ENCODE results near the gene ADCK2. TPM values are rescaled to one million over a fixed set of nuclear protein-coding genes. Genes with fewer than 3 reads are reported as not detected.

The ADCK2 gene
- total and polyA plus RNA-seq, 2 donors (not counting 3 experiments of a cell fraction or from before 2014, with no cell fraction given), result 10.3 to 13.3 TPM

GRCh38 chr7:140722254-140722653, 49.5 kb downstream of the ADCK2 start:
- CTCF ChIA-PET, result interaction anchor here (2.0 kb wide), 1 partner anchor 811 kb away, joined by 8 read pairs; no protein-coding TSS in a partner anchor
- intact Hi-C loops (cut with micrococcal nuclease) (no loop called here), dilution Hi-C loops (cut with MboI; ENCODE audit: extremely low pct_ligation_motif_present, low sequenced_read_pairs) (no loop called here)
- Histone ChIP-seq H3K9me1 (replicated peaks; ENCODE audit: control insufficient read depth, extremely low read depth, insufficient read depth, low read length) (no peaks in the 10 kb centered on the region), H3K36me3 (ENCODE audit: control insufficient read depth in 2 of 2, extremely low read depth in 1 of 2, insufficient read depth in 2 of 2, low read length in 2 of 2) (no peaks in the 10 kb centered on the region), H4K20me1 (replicated peaks; ENCODE audit: control insufficient read depth, extremely low read depth, insufficient read depth, low read length) (no peaks in the 10 kb centered on the region), H3K9ac (replicated peaks; ENCODE audit: extremely low read depth, insufficient read depth, low read length) (no peak overlapping the region), H3K9me3 (replicated peaks; ENCODE audit: control insufficient read depth, insufficient read depth, low read length) (no peaks in the 10 kb centered on the region), H3K27me3 (ENCODE audit: control insufficient read depth in 2 of 2, insufficient read depth in 2 of 2, low read length in 2 of 2) (no peaks in the 10 kb centered on the region), H3K4me3 (replicated peaks in 1 of 3; ENCODE audit: insufficient read depth in 1 of 3, low read depth in 1 of 3, low read length in 3 of 3) (no peak overlapping the region), H3K4me1 (ENCODE audit: control insufficient read depth, extremely low read depth, insufficient read depth, low read length) (peaks cover 8% of the 10 kb centered on the region), H2AFZ (ENCODE audit: low read depth, low read length) (no peak overlapping the region), H3K27ac (ENCODE audit: insufficient read depth, low read depth, low read length) (no peak overlapping the region), H3K79me2 (ENCODE audit: control insufficient read depth, insufficient read depth, low read length) (no peaks in the 10 kb centered on the region), H3K4me2 (ENCODE audit: insufficient read depth, low read length) (no peak overlapping the region)
- no peak for FAIRE-seq
- no peak for DNase-seq (ENCODE audit: low read depth, low spot score)
- POLR2A ChIA-PET, result no interaction called here
- TF ChIP-seq GATA2 (IDR thresholded peaks at IDR 0.05; ENCODE audit: insufficient read depth, insufficient read length, low read depth, low read length), result no peak
- BruUV-seq (replicated peaks), result no TSS peak

- no peaks in the 10 kb centered on the region for H3K79me2 ChIP-seq (ENCODE audit: control insufficient read depth, insufficient read depth, low read length)
- POLR2A ChIA-PET, result no interaction called here
- H3K27me3 ChIP-seq (ENCODE audit: control insufficient read depth in 2 of 2, insufficient read depth in 2 of 2, low read length in 2 of 2), result no peaks in the 10 kb centered on the region
- CTCF ChIA-PET, result interaction anchor here (2.0 kb wide), 1 partner anchor 810 kb away, joined by 8 read pairs; no protein-coding TSS in a partner anchor
- H3K36me3 ChIP-seq (ENCODE audit: control insufficient read depth in 2 of 2, extremely low read depth in 1 of 2, insufficient read depth in 2 of 2, low read length in 2 of 2), result no peaks in the 10 kb centered on the region
- peaks cover 8% of the 10 kb centered on the region for H3K4me1 ChIP-seq (ENCODE audit: control insufficient read depth, extremely low read depth, insufficient read depth, low read length)
- BruUV-seq (replicated peaks), result no TSS peak
- H3K27ac ChIP-seq (ENCODE audit: insufficient read depth, low read depth, low read length), result no peak overlapping the region
- H4K20me1 ChIP-seq (replicated peaks; ENCODE audit: control insufficient read depth, extremely low read depth, insufficient read depth, low read length), result no peaks in the 10 kb centered on the region
- H2AFZ ChIP-seq (ENCODE audit: low read depth, low read length), result no peak overlapping the region
- H3K9ac ChIP-seq (replicated peaks; ENCODE audit: extremely low read depth, insufficient read depth, low read length), result no peak overlapping the region
- dilution Hi-C loops (cut with MboI; ENCODE audit: extremely low pct_ligation_motif_present, low sequenced_read_pairs) (no loop called here), intact Hi-C loops (cut with micrococcal nuclease) (no loop called here)
- DNase-seq (ENCODE audit: low read depth, low spot score) (no peak), FAIRE-seq (no peak)
- no peak overlapping the region for H3K4me2 ChIP-seq (ENCODE audit: insufficient read depth, low read length)
- no peak overlapping the region for H3K4me3 ChIP-seq (replicated peaks in 1 of 3; ENCODE audit: insufficient read depth in 1 of 3, low read depth in 1 of 3, low read length in 3 of 3)
- no peaks in the 10 kb centered on the region for H3K9me3 ChIP-seq (replicated peaks; ENCODE audit: control insufficient read depth, insufficient read depth, low read length)
- TF ChIP-seq JUN (IDR thresholded peaks at IDR 0.05; ENCODE audit: borderline replicate concordance, insufficient read depth, insufficient read length, low read depth), result no peak
- TF ChIP-seq MAX (IDR thresholded peaks at IDR 0.05; ENCODE audit: insufficient read depth, insufficient read length), result no peak
- TF ChIP-seq EZH2 (IDR thresholded peaks at IDR 0.05; ENCODE audit: borderline replicate concordance, low read depth, low read length, severe bottlenecking), result no peak
- TF ChIP-seq POLR2AphosphoS5 (IDR thresholded peaks at IDR 0.05; ENCODE audit: insufficient read depth, low read depth, low read length), result no peak
- no peak for TF ChIP-seq GATA2 (IDR thresholded peaks at IDR 0.05; ENCODE audit: insufficient read depth, insufficient read length, low read depth, low read length)
- no peak for TF ChIP-seq FOS (IDR thresholded peaks at IDR 0.05; ENCODE audit: borderline replicate concordance, insufficient read depth, low read length)
- no peaks in the 10 kb centered on the region for H3K9me1 ChIP-seq (replicated peaks; ENCODE audit: control insufficient read depth, extremely low read depth, insufficient read depth, low read length)
These were observed 50.3 kb downstream of the ADCK2 start for GRCh38 chr7:140723006-140723405.
